ENCODE data around the gene MGAT5.

DNA sequence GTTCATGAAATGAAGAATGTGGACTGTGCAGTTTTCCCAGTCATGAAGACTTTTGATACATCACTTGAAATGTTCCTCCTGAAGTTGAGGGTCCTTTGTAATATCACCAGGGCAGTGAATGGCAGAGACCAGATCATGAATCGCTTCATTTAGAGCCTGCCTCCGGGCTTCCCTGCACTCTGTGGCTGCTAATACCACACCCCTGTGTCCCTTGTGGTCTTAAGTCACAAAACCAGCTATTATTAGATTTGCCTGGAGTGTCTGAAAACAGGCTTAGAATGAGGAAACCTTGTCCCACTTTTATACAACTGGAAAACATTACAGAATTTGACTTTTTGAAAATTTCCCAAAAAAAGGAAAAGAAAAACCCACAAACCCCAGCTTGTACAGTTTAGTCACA lies 147.9 kb downstream of the MGAT5 start:
- no peak for TF ChIP-seq POLR2A (IDR thresholded peaks at IDR 0.05)
- TF ChIP-seq, protein P1, sequence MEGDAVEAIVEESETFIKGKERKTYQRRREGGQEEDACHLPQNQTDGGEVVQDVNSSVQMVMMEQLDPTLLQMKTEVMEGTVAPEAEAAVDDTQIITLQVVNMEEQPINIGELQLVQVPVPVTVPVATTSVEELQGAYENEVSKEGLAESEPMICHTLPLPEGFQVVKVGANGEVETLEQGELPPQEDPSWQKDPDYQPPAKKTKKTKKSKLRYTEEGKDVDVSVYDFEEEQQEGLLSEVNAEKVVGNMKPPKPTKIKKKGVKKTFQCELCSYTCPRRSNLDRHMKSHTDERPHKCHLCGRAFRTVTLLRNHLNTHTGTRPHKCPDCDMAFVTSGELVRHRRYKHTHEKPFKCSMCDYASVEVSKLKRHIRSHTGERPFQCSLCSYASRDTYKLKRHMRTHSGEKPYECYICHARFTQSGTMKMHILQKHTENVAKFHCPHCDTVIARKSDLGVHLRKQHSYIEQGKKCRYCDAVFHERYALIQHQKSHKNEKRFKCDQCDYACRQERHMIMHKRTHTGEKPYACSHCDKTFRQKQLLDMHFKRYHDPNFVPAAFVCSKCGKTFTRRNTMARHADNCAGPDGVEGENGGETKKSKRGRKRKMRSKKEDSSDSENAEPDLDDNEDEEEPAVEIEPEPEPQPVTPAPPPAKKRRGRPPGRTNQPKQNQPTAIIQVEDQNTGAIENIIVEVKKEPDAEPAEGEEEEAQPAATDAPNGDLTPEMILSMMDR (IDR thresholded peaks at IDR 0.05): no peak
